AG08395 (cell line): Measurements from ENCODE around the gene PRRG4.
A peak's percentile ranks its signal among the peaks of the same experiment; 100 is the strongest.
"Not testable (repeated sequence)": the region's sequence is repeated elsewhere in the genome, so short reads cannot be mapped to it uniquely, and the experiment has no call there.

Experiments used
- DNase-seq: peaks from one replicate; pipeline ENCODE4 v3.0.0; 2012; ENCODE audit warnings: mixed read lengths, low spot score

Gene PRRG4

DNA sequence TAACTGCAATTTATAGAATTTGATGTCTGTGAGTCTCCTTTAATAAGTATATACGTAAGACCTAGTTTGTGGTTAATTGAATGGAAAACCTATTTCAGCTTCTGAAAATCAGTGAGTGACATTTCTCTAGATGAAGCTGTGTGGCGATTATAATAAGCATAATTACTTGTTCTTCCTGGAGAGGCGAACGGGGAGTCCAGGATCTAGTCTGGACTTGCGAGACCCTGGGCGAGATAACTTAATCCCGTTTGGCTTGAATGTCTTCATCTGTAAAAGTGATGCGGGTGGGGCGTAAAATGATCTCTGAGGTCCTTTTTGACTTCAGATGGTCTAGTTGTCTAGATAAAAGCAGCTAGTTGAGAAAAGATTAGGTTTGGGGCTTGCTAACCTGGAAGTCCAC lies 1.1 kb downstream of the PRRG4 start:
- no peak for DNase-seq

DNA sequence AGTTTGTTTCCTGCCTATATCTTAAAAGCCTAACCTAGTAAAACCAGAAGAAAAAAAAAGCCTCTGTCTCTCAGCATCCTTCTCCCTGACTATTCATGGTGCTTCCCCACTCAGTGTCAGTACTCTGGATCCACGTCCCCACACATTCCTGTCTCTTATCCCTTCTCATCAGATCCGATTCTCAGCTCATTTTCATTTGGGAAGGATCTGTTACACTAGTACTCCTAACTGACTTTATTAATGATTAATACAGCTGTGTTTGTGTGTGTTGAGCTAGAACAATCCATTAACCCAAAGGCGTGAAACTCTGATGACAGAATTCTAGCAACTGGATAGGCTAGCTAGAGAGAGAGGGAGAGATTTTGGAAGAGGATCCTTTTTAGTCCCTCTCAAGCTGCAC lies 1.5 kb downstream of the PRRG4 start:
- no peak for DNase-seq

DNA sequence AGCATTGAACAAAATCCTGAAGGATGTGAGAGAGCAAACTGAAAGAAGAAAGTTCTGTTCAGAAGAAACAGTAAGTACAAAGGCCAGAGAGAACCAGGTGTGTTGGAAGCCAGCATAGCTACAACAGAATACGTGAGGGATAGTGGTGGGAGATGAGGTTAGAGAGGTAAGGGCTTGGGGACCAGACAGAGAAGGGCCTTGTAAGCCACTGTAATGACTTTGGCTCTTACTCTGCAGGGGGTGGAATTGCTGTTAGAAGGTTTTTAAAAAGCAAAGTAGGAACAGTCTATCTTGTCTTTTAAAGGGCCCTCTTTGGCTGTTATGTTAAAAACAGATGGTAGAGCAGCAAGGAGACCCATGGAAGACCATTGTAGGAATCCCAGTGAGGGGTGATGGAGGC lies 4.2 kb downstream of the PRRG4 start:
- no peak for DNase-seq

DNA sequence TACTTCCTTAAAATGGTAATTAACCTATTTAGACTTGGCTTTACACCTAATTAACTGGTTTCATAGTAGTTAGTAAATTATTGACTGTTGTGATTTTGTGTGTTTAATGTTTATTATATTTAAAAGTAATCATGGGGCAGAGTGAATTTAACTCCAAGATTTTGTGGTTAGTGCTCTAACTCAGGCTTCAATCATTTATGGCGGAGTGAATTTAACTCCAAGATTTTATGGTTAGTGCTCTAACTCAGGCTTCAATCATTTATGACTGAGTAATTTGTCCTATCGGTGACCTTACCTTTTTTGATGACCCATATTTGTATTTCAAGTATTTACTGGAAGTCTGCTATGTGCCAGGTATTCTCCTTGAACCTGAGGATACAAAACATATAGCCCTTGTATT lies 7.2 kb downstream of the PRRG4 start:
- DNase-seq, result no peak

DNA sequence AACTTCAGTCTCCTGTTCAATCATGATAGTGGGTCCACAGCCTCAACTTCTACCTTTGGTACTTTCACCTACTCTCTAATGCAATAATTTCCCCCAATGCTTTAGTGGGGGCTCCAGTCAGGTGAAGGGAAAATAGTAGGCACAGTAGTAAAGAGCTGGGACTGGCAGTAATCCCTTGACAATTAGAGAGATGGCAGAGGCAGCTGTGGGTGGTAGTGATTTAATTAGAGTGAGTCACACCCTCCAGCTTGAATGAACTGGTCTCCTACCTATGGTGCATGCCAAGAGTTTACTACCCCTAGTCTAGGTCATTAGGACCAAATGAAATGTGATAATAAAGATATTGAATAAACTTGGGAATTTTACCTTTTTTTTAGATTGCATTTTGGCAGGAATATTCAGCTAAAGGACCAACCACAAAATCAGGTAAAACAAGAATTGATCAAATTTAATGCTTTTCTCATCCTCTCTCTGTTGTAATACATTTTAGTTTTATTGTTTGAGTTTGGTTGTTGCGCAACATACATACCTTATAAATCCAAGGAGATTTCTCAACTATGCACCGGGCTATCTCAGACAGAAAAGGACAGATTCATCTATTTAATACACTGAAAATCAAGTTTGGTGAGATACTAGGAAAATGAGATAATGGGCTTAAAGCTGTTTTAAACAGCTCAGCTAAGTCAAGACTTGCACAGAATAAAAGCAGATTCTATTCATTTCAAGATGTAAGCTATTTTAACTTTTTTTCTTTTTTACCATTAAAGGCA lies 9.0 kb downstream of the PRRG4 start:
- no peak for DNase-seq

DNA sequence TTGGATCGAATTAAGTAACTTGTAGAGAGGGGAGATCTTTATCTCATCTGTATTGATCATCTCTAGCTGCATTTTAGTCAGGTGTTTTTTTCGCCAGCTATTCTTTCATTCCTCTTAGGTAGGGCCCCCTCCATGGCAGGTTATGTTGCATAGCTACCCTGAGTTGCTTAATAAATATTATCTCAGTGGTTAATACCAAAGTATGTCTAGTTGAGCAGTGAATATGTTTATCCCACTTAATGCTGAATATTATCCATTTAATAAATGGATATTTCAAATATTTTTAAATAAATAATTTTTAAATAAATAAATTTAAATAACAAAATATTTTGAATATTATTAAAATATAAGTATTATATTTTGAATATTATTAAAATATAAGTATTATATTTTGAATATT lies 9.6 kb downstream of the PRRG4 start:
- no peak for DNase-seq

DNA sequence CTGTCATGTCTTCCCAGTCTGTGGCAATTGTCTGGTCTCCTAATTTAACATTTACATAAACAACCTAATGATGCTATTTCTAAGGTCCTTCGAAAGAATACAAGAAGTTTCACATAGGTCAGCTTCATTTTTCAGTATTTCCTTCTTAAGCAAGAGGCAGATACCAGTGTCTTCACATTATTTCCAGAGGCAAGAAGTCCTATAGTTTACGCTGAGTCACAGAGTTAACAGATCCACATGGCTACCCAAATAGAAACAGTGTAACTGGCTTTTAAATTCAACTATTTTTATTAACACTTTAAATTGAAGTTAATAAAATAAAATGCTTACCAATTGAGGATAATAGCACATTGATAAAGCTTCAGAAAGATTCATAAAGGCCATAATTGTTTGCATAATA lies 10.9 kb downstream of the PRRG4 start:
- DNase-seq, result no peak

GRCh38 chr11:32843544-32843943 lies 13.8 kb downstream of the PRRG4 start:
- DNase-seq, result no peak

GRCh38 chr11:32847511-32847910 lies 17.8 kb downstream of the PRRG4 start:
- no peak for DNase-seq

GRCh38 chr11:32849761-32850160 lies 20.0 kb downstream of the PRRG4 start:
- DNase-seq, result no peak

DNA sequence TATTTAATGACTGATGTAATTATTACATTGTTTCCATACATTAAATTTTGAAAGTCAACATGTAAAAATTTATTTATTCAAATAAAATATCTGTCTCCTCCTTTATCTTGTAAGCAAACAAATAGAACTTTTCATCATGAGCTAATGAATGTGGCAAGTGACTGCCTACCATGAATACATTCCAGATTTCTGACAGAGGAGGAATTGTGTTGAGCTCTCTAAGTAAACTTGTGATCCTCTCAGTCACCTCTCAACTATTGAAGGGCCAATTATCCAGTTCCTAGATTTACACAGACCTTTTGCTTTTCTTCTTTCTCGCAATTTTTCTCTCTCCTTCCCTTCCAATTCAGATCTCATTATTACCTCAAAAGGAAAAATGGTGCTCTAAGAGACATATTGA lies 21.5 kb downstream of the PRRG4 start:
- no peak for DNase-seq

- DNase-seq, result peak; percentile 40
Measured at GRCh38 chr11:32852207-32852606, 22.5 kb downstream of the PRRG4 start.

DNA sequence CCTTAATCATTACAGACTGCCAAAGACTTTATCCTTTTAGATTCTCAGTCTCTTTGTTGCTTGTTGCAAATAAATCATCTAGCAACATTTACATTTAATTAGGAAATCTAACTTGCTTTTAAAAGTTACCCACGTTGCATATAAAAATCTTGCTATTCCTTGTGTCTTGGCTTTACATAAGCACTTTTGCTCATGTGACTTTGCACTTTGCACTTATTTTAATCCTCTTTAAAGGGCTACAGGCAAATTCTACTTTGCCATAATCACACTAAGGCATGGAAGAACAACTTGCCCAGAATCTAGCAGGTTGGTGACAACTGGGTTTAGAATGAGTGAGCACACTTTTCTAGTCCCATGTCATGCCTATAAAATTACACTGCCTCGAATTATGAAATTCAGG lies 25.9 kb downstream of the PRRG4 start:
- DNase-seq, result no peak

- no peak for DNase-seq
Measured at GRCh38 chr11:32858731-32859130, 29.0 kb downstream of the PRRG4 start.

- no peak for DNase-seq
Measured at GRCh38 chr11:32861850-32862577, 32.3 kb downstream of the PRRG4 start.

DNA sequence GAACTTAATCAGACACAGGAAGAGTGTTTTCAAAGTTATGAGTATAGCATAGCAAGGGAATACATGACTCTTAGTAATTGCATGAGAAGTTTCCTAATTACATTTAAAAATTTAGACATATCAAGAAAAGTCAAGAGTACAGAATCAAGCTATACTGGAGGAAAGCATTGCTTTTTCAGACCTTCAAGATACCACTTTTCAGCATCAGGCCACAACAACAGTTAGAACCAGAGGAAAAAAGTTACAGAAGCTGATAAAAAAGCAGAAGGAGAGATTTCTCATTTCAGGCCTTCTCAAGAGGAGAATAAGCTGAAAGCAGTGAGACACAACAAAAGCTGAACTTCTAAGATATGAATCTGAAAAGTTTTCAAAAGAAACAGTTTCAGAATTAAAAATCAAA lies 34.8 kb downstream of the PRRG4 start:
- DNase-seq, result no peak

- not testable (repeated sequence) for DNase-seq
Measured at GRCh38 chr11:32868752-32869151, 39.0 kb downstream of the PRRG4 start.

- DNase-seq, result no peak
Measured at GRCh38 chr11:32870676-32871075, 40.9 kb downstream of the PRRG4 start.

- no peak for DNase-seq
Measured at GRCh38 chr11:32874132-32874531, 44.4 kb downstream of the PRRG4 start.

DNA sequence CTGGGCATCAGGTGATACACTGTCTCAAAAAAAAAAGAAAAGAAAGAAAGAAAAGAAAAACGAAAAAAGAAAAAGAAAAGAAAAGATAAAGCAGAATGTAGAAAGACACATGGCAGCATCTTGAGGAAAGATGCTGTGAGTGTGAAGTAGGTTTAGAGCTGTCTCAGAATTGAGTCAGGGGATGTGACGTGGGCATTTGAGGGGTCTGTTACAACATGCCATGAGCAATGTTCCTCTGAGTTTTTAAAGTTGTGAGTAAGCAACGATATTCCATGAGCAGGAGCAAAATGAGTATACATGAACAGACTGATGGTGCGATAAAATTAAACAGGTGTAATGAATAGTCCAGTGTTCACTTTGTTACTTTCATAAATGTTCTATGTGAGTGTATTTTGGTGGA lies 51.6 kb downstream of the PRRG4 start:
- DNase-seq, result no peak

GRCh38 chr11:32883421-32883820 lies 53.7 kb downstream of the PRRG4 start:
- DNase-seq, result no peak

- DNase-seq, result no peak
Measured at GRCh38 chr11:32884023-32884422, 54.3 kb downstream of the PRRG4 start.

- DNase-seq, result peak; percentile 8
Measured at GRCh38 chr11:32884770-32885384, 55.1 kb downstream of the PRRG4 start.
